Psoas muscle (tissue), 8 donors: Measurements from ENCODE around the gene IMMT. TPM values are rescaled to one million over a fixed set of nuclear protein-coding genes. Genes with fewer than 3 reads are reported as not detected.
A peak's percentile ranks its signal among the peaks of the same experiment; 100 is the strongest.

Source experiments
- ATAC-seq, 4 donors: fragments of 200-7000 bp; cut with Tn5 transposase; one replicate each; pipeline ENCODE4 v1.9.1; 2020; ENCODE audit warnings: moderate library complexity in 3 of 4, mild to moderate bottlenecking in 2 of 4
- DNase-seq, 2 donors: peaks; one replicate each; pipeline ENCODE4 v3.0.0-alpha.2; 2020
- H3K27ac ChIP-seq: fragments of 200-600 bp; one replicate; pipeline ENCODE4 v1.8.0; 2022
- H3K27me3 ChIP-seq, 3 donors: fragments of 200-600 bp in 1 of 3; one replicate each; pipeline versions ENCODE4 v1.6.1 to v1.8.0; 2013 to 2022; ENCODE audit warnings: low read length in 2 of 3, mild to moderate bottlenecking in 2 of 3, moderate library complexity in 1 of 3; ENCODE audit not compliant: insufficient read depth in 3 of 3
- H3K36me3 ChIP-seq, 2 donors: fragments of 200-600 bp in 1 of 2; one replicate each; pipeline versions ENCODE4 v1.6.1 to v1.8.0; 2013 to 2022; ENCODE audit warnings: low read depth in 1 of 2, mild to moderate bottlenecking in 1 of 2, moderate library complexity in 1 of 2; ENCODE audit not compliant: insufficient read depth in 1 of 2
- H3K4me1 ChIP-seq: fragments of 200-600 bp; one replicate; pipeline ENCODE4 v1.8.0; 2022
- H3K4me3 ChIP-seq: fragments of 200-600 bp; one replicate; pipeline ENCODE4 v1.8.0; 2022; ENCODE audit warnings: mild to moderate bottlenecking
- H3K9me3 ChIP-seq: fragments of 200-600 bp; one replicate; pipeline ENCODE4 v1.8.0; 2022
- WGBS, 3 donors: extraction: QIAGEN DNeasy Blood & Tissue Kit; methylation state at CpG; one replicate each; pipeline versions ENCODE4 v1.1.6 to v1.1.7; 2013; 5-methylcytosine and 5-hydroxymethylcytosine counted together
- intact Hi-C, 2 donors: fragments of 100-400 bp; cut with DNase I; formaldehyde crosslinking; loops; one replicate each; pipeline versions ENCODE4 v1.11.0 to v1.14.2; 2022
- polyA plus RNA-seq, 3 donors: library from polyadenylated mRNA; stranded (reverse); fragments of 200-250 nt; gene quantifications; one replicate each; pipeline ENCODE4 v1.2.3, GENCODE V29; 2013
- total RNA-seq, 4 donors: library from RNA; stranded (reverse); fragmentation: NEBNext Ultra II Directional in 2 of 4; extraction: Animal tissue kit (Norgen Biotek cat#: 25700) in 2 of 4; gene quantifications; one replicate each; pipeline versions ENCODE4 v1.2.1 to v1.2.4, GENCODE V29; 2021 to 2023
- TF ChIP-seq, protein P1 (sequence below): fragments of 200-600 bp; IDR thresholded peaks from one replicate; pipeline ENCODE4 v1.8.0; 2022; ENCODE audit warnings: antibody characterized with exemption
- donor health status: healthy with polysubstance abuse.
- donor health status: DM: no; HTN: no; CAD: no; lungs with moderate emphysema.
- donor health status: Bipolar disorder and iron deficiency.
- donor health status: healthy.
- donor health status: DM: yes; HTN: yes; CAD: no.
- donor health status: DM: no; HTN: no; CAD: no.
- donor health status: DM: no; HTN: no; CAD: no.
- donor health status: DM: yes; HTN: yes; CAD: no.

IMMT gene
- total and polyA plus RNA-seq, 7 donors: 132 to 272 (median 151) TPM

DNA sequence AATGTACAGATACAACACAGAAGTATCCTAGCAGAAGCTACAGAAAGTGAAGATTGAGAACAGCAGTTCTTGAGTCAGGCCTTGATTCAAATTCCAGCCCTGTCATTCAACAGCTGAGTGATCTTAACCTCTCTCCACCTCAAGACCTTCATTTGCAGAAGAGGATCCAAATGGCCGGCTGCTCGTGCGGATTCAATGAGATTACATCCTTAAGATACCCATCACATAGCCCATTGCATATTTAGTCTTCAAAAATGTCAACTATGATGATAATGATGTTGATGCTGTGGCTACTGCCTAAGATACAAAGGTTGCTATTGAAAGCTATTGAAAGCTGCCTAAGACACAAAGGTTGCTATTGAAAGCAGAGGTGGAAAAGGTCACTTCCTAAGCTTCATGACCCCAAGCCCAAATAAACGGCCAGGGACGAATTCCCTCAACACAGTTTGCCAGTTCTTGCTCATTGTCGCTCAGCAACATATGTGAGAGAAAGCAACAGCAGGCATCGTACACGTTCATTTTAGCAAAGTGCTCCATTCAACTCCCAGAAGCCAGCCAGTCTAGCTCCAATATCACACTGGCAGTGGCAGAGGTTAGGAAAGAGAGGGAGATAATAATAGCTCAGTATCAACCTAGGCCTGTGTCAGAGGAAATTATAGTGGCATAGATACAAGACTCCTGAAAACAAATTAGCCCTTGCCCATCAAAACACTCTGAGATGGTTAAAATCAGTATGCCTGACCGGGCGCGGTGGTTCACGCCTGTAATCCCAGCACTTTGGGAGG is 40.1 kb upstream of the IMMT start:
- Histone ChIP-seq H3K4me1 (no peaks in the 10 kb centered on the region), H3K27ac (peak overlapping the region; percentile 13), H3K9me3 (no peaks in the 10 kb centered on the region), H3K4me3 (no peak overlapping the region), H3K36me3 (peaks cover 0 to 18% of the 10 kb centered on the region in 2 donors), H3K27me3 (no peaks in the 10 kb centered on the region)
- intact Hi-C loops: loop anchor here in 1 of 2 donors (5.0 kb wide), 1 partner anchor 42 kb away; no protein-coding TSS in a partner anchor
- DNase-seq (no peak), ATAC-seq (peak; percentile 52 to 80 (median 70))
- WGBS, 3 donors: 68 to 72% (median 69%) methylated on average over 12 of the region's 12 CpGs
- TF ChIP-seq, protein P1, sequence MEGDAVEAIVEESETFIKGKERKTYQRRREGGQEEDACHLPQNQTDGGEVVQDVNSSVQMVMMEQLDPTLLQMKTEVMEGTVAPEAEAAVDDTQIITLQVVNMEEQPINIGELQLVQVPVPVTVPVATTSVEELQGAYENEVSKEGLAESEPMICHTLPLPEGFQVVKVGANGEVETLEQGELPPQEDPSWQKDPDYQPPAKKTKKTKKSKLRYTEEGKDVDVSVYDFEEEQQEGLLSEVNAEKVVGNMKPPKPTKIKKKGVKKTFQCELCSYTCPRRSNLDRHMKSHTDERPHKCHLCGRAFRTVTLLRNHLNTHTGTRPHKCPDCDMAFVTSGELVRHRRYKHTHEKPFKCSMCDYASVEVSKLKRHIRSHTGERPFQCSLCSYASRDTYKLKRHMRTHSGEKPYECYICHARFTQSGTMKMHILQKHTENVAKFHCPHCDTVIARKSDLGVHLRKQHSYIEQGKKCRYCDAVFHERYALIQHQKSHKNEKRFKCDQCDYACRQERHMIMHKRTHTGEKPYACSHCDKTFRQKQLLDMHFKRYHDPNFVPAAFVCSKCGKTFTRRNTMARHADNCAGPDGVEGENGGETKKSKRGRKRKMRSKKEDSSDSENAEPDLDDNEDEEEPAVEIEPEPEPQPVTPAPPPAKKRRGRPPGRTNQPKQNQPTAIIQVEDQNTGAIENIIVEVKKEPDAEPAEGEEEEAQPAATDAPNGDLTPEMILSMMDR: no peak

GRCh38 chr2:86234563-86235131 is 39.4 kb upstream of the IMMT start:
- no peak for DNase-seq
- H3K9me3 ChIP-seq: no peaks in the 10 kb centered on the region
- no peaks in the 10 kb centered on the region for H3K27me3 ChIP-seq
- intact Hi-C loops: loop anchor here in 1 of 2 donors (5.0 kb wide), 1 partner anchor 43 kb away; no protein-coding TSS in a partner anchor
- no peak for ATAC-seq
- TF ChIP-seq, protein P1: no peak
- no peak overlapping the region for H3K27ac ChIP-seq
- no peak overlapping the region for H3K4me3 ChIP-seq
- WGBS, 3 donors: 58 to 63% (median 60%) methylated on average over 3 of the region's 3 CpGs
- no peaks in the 10 kb centered on the region for H3K4me1 ChIP-seq
- peaks cover 0 to 12% of the 10 kb centered on the region in 2 donors for H3K36me3 ChIP-seq

DNA sequence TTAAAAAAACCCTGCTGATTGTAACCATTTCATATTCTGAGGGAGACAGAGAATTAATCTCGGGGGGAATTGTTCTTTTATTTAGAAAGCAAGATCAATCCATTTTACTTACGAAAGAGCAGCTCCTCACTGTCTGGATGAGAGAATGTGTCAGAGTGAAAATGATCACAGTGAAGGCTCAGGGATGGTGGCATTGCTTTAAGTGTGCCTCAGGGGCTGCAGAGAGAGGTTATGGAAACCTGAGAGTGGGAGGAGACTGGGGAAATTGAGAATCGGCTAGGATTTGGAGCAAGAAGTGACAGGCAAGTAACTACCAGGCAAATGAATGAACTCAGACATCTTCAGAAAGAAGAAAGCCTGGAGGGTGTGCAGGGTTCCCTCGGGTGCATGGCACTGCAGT is 38.2 kb upstream of the IMMT start:
- intact Hi-C loops: no loop called here
- TF ChIP-seq, protein P1: no peak
- Histone ChIP-seq H3K27ac (no peak overlapping the region), H3K4me1 (no peaks in the 10 kb centered on the region), H3K36me3 (peaks cover 0 to 12% of the 10 kb centered on the region in 2 donors), H3K27me3 (no peaks in the 10 kb centered on the region), H3K4me3 (no peak overlapping the region), H3K9me3 (no peaks in the 10 kb centered on the region)
- ATAC-seq (no peak), DNase-seq (no peak)
- WGBS, 3 donors: 74 to 76% (median 74%) methylated on average over 4 of the region's 4 CpGs

DNA sequence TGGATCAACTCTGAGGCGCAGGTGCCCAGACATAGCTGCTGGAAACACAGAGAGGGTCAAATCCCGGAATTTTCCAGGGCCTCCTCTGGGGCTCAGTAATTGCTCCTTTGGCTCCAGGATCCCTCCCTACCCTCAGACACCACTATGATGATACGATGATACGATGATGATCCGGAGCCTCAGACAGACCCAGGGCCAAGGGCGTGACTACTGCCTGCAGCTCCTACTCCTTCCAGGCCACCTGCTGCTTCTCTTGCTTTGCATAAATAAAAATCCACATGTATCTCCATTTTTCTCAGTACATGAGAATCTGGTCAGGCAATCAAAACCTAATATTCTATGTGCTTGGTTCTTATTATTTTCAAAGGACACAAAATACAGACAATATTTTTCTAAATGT is 37.6 kb upstream of the IMMT start:
- H3K9me3 ChIP-seq: no peaks in the 10 kb centered on the region
- intact Hi-C loops: no loop called here
- H3K36me3 ChIP-seq: peaks cover 0 to 12% of the 10 kb centered on the region in 2 donors
- DNase-seq (no peak), ATAC-seq (no peak)
- no peak overlapping the region for H3K4me3 ChIP-seq
- no peak overlapping the region for H3K27ac ChIP-seq
- TF ChIP-seq, protein P1: no peak
- WGBS, 3 donors: 79 to 87% (median 83%) methylated on average over 6 of the region's 6 CpGs
- H3K27me3 ChIP-seq: no peaks in the 10 kb centered on the region
- no peaks in the 10 kb centered on the region for H3K4me1 ChIP-seq
